Neural progenitor cell (in vitro differentiated cells): Measurements from ENCODE around the gene THAP4.

Source experiments
- CTCF ChIP-seq: fragments of 200-600 bp; sonication (generic); IDR thresholded peaks from 2 replicates; pipeline ENCODE4 v1.5.1; 2017; ENCODE audit warnings: antibody characterized with exemption, mild to moderate bottlenecking
- EZH2phosphoT487 ChIP-seq: fragments of 200-600 bp; sonication (generic); IDR thresholded peaks from 2 replicates; pipeline ENCODE4 v1.6.1; 2017; ENCODE audit warnings: antibody characterized with exemption

GRCh38 chr2:241546771-241547498, 90.0 kb downstream of the THAP4 start:
- TF ChIP-seq CTCF (no peak), EZH2phosphoT487 (no peak)
